ENCODE measurements around the gene TNIP1. TPM values are rescaled to one million over a fixed set of nuclear protein-coding genes. Genes with fewer than 3 reads are reported as not detected.

TNIP1 gene
- total and polyA plus RNA-seq, 4 donors = 81.5 to 308 (median 129) TPM

GRCh38 chr5:151123897-151124751 lies 43.3 kb upstream of the TNIP1 start:
- peaks cover 10 to 64% (median 47%) of the 10 kb centered on the region in 4 donors for H3K36me3 ChIP-seq (ENCODE audit: control insufficient read depth in 4 of 4, insufficient read depth in 4 of 4, low read length in 4 of 4)
- no peak for ATAC-seq (ENCODE audit: insufficient read depth, low FRiP score)

DNA sequence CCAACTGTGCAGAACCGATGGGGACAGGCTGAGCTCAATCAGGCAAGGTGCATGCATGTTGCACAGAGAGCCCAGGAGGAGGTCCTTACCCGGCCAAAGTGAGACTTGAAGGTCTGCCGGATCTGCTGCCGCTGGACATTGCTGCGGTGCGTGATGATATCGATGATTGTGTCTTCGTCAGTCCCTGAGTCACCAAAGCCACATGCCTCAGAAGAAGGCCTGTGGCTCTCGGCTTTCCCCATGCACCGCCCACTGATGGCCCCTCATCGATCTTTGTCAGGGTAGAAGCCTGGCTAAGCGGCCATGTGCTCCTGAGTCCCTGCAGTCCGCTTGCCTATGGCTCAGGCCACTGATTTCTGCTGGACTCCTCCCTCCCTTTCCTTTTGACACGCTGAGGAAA lies 42.0 kb upstream of the TNIP1 start:
- H3K36me3 ChIP-seq (ENCODE audit: control insufficient read depth in 4 of 4, insufficient read depth in 4 of 4, low read length in 4 of 4) = peaks cover 13 to 58% (median 42%) of the 10 kb centered on the region in 4 donors
- no peaks in the 10 kb centered on the region for H3K9me3 ChIP-seq (ENCODE audit: control insufficient read depth in 4 of 4, insufficient read depth in 3 of 4, low read length in 3 of 4)
- H3K27ac ChIP-seq (ENCODE audit: low read depth in 1 of 2, low read length in 1 of 2) = no peak overlapping the region
- H3K27me3 ChIP-seq (ENCODE audit: control insufficient read depth in 3 of 3, insufficient read depth in 3 of 3, low read length in 2 of 3) = no peaks in the 10 kb centered on the region
- ATAC-seq (ENCODE audit: insufficient read depth, low FRiP score) (no peak), DNase-seq (no peak)
- 95 to 96% methylated on average over 14 of the region's 14 CpGs for WGBS, 2 donors
- H3K9ac ChIP-seq (ENCODE audit: insufficient read depth in 1 of 2, low read length in 2 of 2) = no peak overlapping the region
- TF ChIP-seq CTCF (IDR thresholded peaks at IDR 0.05; ENCODE audit: control extremely low read depth, extremely low read depth) = no peak
- H3K4me3 ChIP-seq = no peak overlapping the region
- H3K4me1 ChIP-seq (ENCODE audit: control insufficient read depth in 5 of 5, insufficient read depth in 5 of 5, low read length in 5 of 5) = peaks cover 0 to 26% (median 5%) of the 10 kb centered on the region in 5 donors

More at GRCh38 chr5:151123897-151124751, 43.3 kb upstream of the TNIP1 start:
- no peak overlapping the region for H3K4me3 ChIP-seq
- no peak overlapping the region for H3K9ac ChIP-seq (ENCODE audit: insufficient read depth in 1 of 2, low read length in 2 of 2)
- peak overlapping the region in 1 of 2 donors; percentile 4 for H3K27ac ChIP-seq (ENCODE audit: low read depth in 1 of 2, low read length in 1 of 2)
- H3K9me3 ChIP-seq (ENCODE audit: control insufficient read depth in 4 of 4, insufficient read depth in 3 of 4, low read length in 3 of 4) = no peaks in the 10 kb centered on the region
- DNase-seq = no peak
- H3K27me3 ChIP-seq (ENCODE audit: control insufficient read depth in 3 of 3, insufficient read depth in 3 of 3, low read length in 2 of 3) = no peaks in the 10 kb centered on the region
- peaks cover 0 to 26% (median 5%) of the 10 kb centered on the region in 5 donors for H3K4me1 ChIP-seq (ENCODE audit: control insufficient read depth in 5 of 5, insufficient read depth in 5 of 5, low read length in 5 of 5)
- 81 to 83% methylated on average over 17 of the region's 17 CpGs for WGBS, 2 donors
- TF ChIP-seq CTCF (IDR thresholded peaks at IDR 0.05; ENCODE audit: control extremely low read depth, extremely low read depth) = no peak

DNA sequence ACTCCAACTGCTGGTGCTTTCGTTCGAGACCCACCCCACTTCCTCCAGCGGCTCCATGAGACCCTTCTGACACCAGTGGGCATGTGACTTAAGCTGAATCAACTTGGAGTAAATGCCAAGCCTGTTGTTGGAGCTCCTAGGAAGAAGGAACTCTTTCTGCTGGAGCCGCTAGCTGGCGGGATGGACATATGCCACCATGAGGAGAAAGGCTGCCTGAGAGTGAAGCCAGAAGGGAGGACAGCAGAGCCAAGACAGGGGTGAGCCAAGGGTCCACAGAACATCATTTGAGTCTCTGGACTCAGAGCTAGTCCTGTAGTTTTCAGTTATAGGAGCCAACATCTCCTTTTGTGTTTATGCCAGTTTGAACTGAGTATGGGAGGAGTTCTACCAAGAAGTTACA lies 40.8 kb upstream of the TNIP1 start:
- no peak for ATAC-seq (ENCODE audit: insufficient read depth, low FRiP score)
- DNase-seq = peak; percentile 62 to 86 (median 73)
- no peaks in the 10 kb centered on the region for H3K9me3 ChIP-seq (ENCODE audit: control insufficient read depth in 4 of 4, insufficient read depth in 3 of 4, low read length in 3 of 4)
- WGBS, 2 donors = 67 to 76% methylated on average over 5 of the region's 5 CpGs
- no peak for TF ChIP-seq CTCF (IDR thresholded peaks at IDR 0.05; ENCODE audit: control extremely low read depth, extremely low read depth)
- H3K4me3 ChIP-seq = no peak overlapping the region
- peaks cover 0 to 26% (median 5%) of the 10 kb centered on the region in 5 donors for H3K4me1 ChIP-seq (ENCODE audit: control insufficient read depth in 5 of 5, insufficient read depth in 5 of 5, low read length in 5 of 5)
- H3K9ac ChIP-seq (ENCODE audit: insufficient read depth in 1 of 2, low read length in 2 of 2) = no peak overlapping the region
- no peaks in the 10 kb centered on the region for H3K27me3 ChIP-seq (ENCODE audit: control insufficient read depth in 3 of 3, insufficient read depth in 3 of 3, low read length in 2 of 3)
- no peak overlapping the region for H3K27ac ChIP-seq (ENCODE audit: low read depth in 1 of 2, low read length in 1 of 2)
- peaks cover 13 to 65% (median 47%) of the 10 kb centered on the region in 4 donors for H3K36me3 ChIP-seq (ENCODE audit: control insufficient read depth in 4 of 4, insufficient read depth in 4 of 4, low read length in 4 of 4)
